T-cell (primary cell): ENCODE results near the gene WWC2. TPM values are rescaled to one million over a fixed set of nuclear protein-coding genes. Genes with fewer than 3 reads are reported as not detected.

Experiments
- ATAC-seq, 4 experiments: fragments of 200-7000 bp in 3 of 4; fragments of 150-1000 bp in 1 of 4; cut with Tn5 transposase; replicated peaks in 1 of 4; 1 replicate in 3 of 4; 2 replicates in 1 of 4; pipeline ENCODE4 v1.10.0; 2021; ENCODE audit warnings: moderate library complexity in 3 of 4, mild to moderate bottlenecking in 2 of 4, moderate number of reproducible peaks in 1 of 4
- CTCF ChIA-PET, 2 donors: fragments of 300-600 bp; sonication (Branson Sonifier 250); formaldehyde crosslinking; loops; one replicate each; lab custom pipeline; 2022; ENCODE audit warnings: antibody characterized with exemption in 2 of 2; lab: Charles Lee
- POLR2A ChIA-PET, 2 donors: fragments of 300-600 bp; sonication (Branson Sonifier 250); formaldehyde crosslinking; loops; one replicate each; lab custom pipeline; 2022; ENCODE audit warnings: antibody characterized with exemption in 2 of 2; lab: Charles Lee
- DNase-seq, 35 experiments: peaks; one replicate each; pipeline versions ENCODE4 v3.0.0 to v3.0.0-alpha.2; 2013 to 2023
- H3K27ac ChIP-seq: one replicate; pipeline ENCODE4 v1.5.1; 2013; ENCODE audit warnings: low read length
- H3K27me3 ChIP-seq, 2 experiments: replicated peaks in 1 of 2; 1 replicate in 1 of 2; 2 replicates in 1 of 2; pipeline versions ENCODE4 v1.6.1 to v1.7.0; 2013; ENCODE audit warnings: low read length in 1 of 2, mixed read lengths in 1 of 2; ENCODE audit not compliant: control insufficient read depth in 2 of 2, insufficient read depth in 2 of 2; ENCODE audit errors: extremely low read depth in 1 of 2
- H3K36me3 ChIP-seq, 2 donors: 1 replicate in 1 of 2; 2 replicates in 1 of 2; pipeline versions ENCODE4 v1.6.1 to v1.7.0; 2013; ENCODE audit warnings: low read length in 1 of 2; ENCODE audit not compliant: control insufficient read depth in 2 of 2, insufficient read depth in 1 of 2; ENCODE audit errors: extremely low read depth in 1 of 2
- H3K4me1 ChIP-seq, 2 experiments: 1 replicate in 1 of 2; 2 replicates in 1 of 2; pipeline versions ENCODE4 v1.6.1 to v1.7.0; 2013; ENCODE audit warnings: low read length in 2 of 2, mixed read lengths in 1 of 2; ENCODE audit not compliant: insufficient read depth in 2 of 2, control insufficient read depth in 1 of 2; ENCODE audit errors: extremely low read depth in 1 of 2
- H3K4me3 ChIP-seq, 2 donors: 1 replicate in 1 of 2; 2 replicates in 1 of 2; pipeline versions ENCODE4 v1.5.1 to v1.7.0; 2013; ENCODE audit warnings: mild to moderate bottlenecking in 2 of 2, low read length in 1 of 2, moderate library complexity in 1 of 2; ENCODE audit not compliant: control insufficient read depth in 1 of 2; ENCODE audit errors: extremely low read depth in 1 of 2
- H3K9me3 ChIP-seq: 2 replicates; pipeline ENCODE4 v1.7.0; 2013
- H3K27ac Mint-ChIP-seq, 2 donors: one replicate each; pipeline ENCODE4 v1.8.0; 2020 to 2021; ENCODE audit warnings: mild to moderate bottlenecking in 2 of 2, mixed read lengths in 2 of 2
- H3K27me3 Mint-ChIP-seq, 2 donors: one replicate each; pipeline ENCODE4 v1.8.0; 2021 to 2022; ENCODE audit warnings: mixed read lengths in 2 of 2
- H3K36me3 Mint-ChIP-seq: one replicate; pipeline ENCODE4 v1.8.0; 2021; ENCODE audit warnings: mixed read lengths
- H3K4me1 Mint-ChIP-seq, 3 donors: one replicate each; pipeline ENCODE4 v1.8.0; 2020 to 2022; ENCODE audit warnings: mixed read lengths in 3 of 3, mild to moderate bottlenecking in 1 of 3
- H3K4me3 Mint-ChIP-seq, 3 donors: one replicate each; pipeline ENCODE4 v1.8.0; 2020 to 2022; ENCODE audit warnings: mild to moderate bottlenecking in 3 of 3, mixed read lengths in 3 of 3, moderate library complexity in 3 of 3
- H3K9me3 Mint-ChIP-seq, 3 donors: one replicate each; pipeline ENCODE4 v1.8.0; 2020 to 2022; ENCODE audit warnings: mixed read lengths in 3 of 3
- WGBS: methylation state at CpG from one replicate; pipeline ENCODE4 v1.1.5; 2013; ENCODE audit warnings: missing lambda C conversion rate; ENCODE audit not compliant: insufficient coverage; 5-methylcytosine and 5-hydroxymethylcytosine counted together
- total RNA-seq, 35 experiments: library from RNA in 6 of 35; stranded (reverse) in 6 of 35; fragments of 120-200 nt in 1 of 35; gene quantifications; one replicate each; pipeline versions ENCODE4 v1.2.1 to v1.2.4 and lab custom pipeline; 2013 to 2026

The WWC2 gene
- total RNA-seq, 5 donors from 2014 or later (not counting 1 experiment from before 2014, with no cell fraction given): 5.0 to 9.1 (median 7.3) TPM

GRCh38 chr4:183204793-183205192, 105.7 kb downstream of the WWC2 start:
- H3K9me3 Mint-ChIP-seq: no peaks in the 10 kb centered on the region
- Histone ChIP-seq H3K9me3 (no peaks in the 10 kb centered on the region), H3K4me3 (no peak overlapping the region), H3K27me3 (no peaks in the 10 kb centered on the region), H3K36me3 (peaks cover 0 to 2% of the 10 kb centered on the region in 2 donors), H3K27ac (no peak overlapping the region), H3K4me1 (no peaks in the 10 kb centered on the region)
- no CpG with 5 or more reads among the region's 2 CpGs for WGBS
- peaks cover 7% of the 10 kb centered on the region for H3K36me3 Mint-ChIP-seq
- no peaks in the 10 kb centered on the region for H3K27me3 Mint-ChIP-seq
- CTCF ChIA-PET: no interaction called here
- H3K27ac Mint-ChIP-seq: no peak overlapping the region
- POLR2A ChIA-PET: no interaction called here
- DNase-seq (no peak), ATAC-seq (no peak)
- no peaks in the 10 kb centered on the region for H3K4me1 Mint-ChIP-seq
- H3K4me3 Mint-ChIP-seq: no peak overlapping the region

GRCh38 chr4:183205193-183205592, 106.1 kb downstream of the WWC2 start:
- no peak for ATAC-seq
- POLR2A ChIA-PET: no interaction called here

GRCh38 chr4:183205709-183206108, 106.7 kb downstream of the WWC2 start:
- ATAC-seq (no peak), DNase-seq (no peak)
- Mint-ChIP-seq H3K27me3 (no peaks in the 10 kb centered on the region), H3K9me3 (no peaks in the 10 kb centered on the region), H3K36me3 (peaks cover 8% of the 10 kb centered on the region), H3K4me3 (no peak overlapping the region), H3K4me1 (no peaks in the 10 kb centered on the region), H3K27ac (no peak overlapping the region)
- Histone ChIP-seq H3K36me3 (peaks cover 0 to 2% of the 10 kb centered on the region in 2 donors), H3K9me3 (no peaks in the 10 kb centered on the region), H3K27me3 (no peaks in the 10 kb centered on the region), H3K4me3 (no peak overlapping the region), H3K4me1 (no peaks in the 10 kb centered on the region), H3K27ac (no peak overlapping the region)
- POLR2A ChIA-PET: no interaction called here
- CTCF ChIA-PET: no interaction called here
- WGBS: 86% methylated on average over 4 of the region's 4 CpGs

More at GRCh38 chr4:183205193-183205592, 106.1 kb downstream of the WWC2 start:
- CTCF ChIA-PET: no interaction called here
- WGBS: no CpG with 5 or more reads among the region's 2 CpGs
- no peak overlapping the region for H3K4me3 ChIP-seq
- Mint-ChIP-seq H3K36me3 (peaks cover 8% of the 10 kb centered on the region), H3K4me1 (no peaks in the 10 kb centered on the region), H3K9me3 (no peaks in the 10 kb centered on the region), H3K27ac (no peak overlapping the region), H3K4me3 (no peak overlapping the region), H3K27me3 (no peaks in the 10 kb centered on the region)
- DNase-seq: no peak
- H3K36me3 ChIP-seq: peaks cover 0 to 2% of the 10 kb centered on the region in 2 donors
- H3K27ac ChIP-seq: no peak overlapping the region
- no peaks in the 10 kb centered on the region for H3K4me1 ChIP-seq
- H3K9me3 ChIP-seq: no peaks in the 10 kb centered on the region
- H3K27me3 ChIP-seq: no peaks in the 10 kb centered on the region

- ATAC-seq (no peak), DNase-seq (no peak)
- no peaks in the 10 kb centered on the region for H3K4me1 Mint-ChIP-seq
- ChIA-PET CTCF (no interaction called here), POLR2A (interaction anchor here in 1 of 2 donors (0.7 kb wide), 1 partner anchor 11 kb away, joined by 3 read pairs; no protein-coding TSS in a partner anchor)
- no peak overlapping the region for H3K27ac ChIP-seq
- peaks cover 0 to 2% of the 10 kb centered on the region in 2 donors for H3K36me3 ChIP-seq
- no peaks in the 10 kb centered on the region for H3K9me3 ChIP-seq
- H3K9me3 Mint-ChIP-seq: no peaks in the 10 kb centered on the region
- WGBS: 80% methylated on average over 7 of the region's 8 CpGs
- H3K27ac Mint-ChIP-seq: no peak overlapping the region
- no peaks in the 10 kb centered on the region for H3K27me3 ChIP-seq
- no peak overlapping the region for H3K4me3 Mint-ChIP-seq
- H3K4me1 ChIP-seq: no peaks in the 10 kb centered on the region
- no peak overlapping the region for H3K4me3 ChIP-seq
- H3K27me3 Mint-ChIP-seq: peaks cover 0 to 3% of the 10 kb centered on the region in 2 donors
- H3K36me3 Mint-ChIP-seq: peaks cover 8% of the 10 kb centered on the region
Observed at GRCh38 chr4:183211533-183211932, 112.5 kb downstream of the WWC2 start.

GRCh38 chr4:183213996-183214395, 114.9 kb downstream of the WWC2 start:
- CTCF ChIA-PET: interaction anchor here in 1 of 2 donors (0.6 kb wide), 1 partner anchor 1560 kb away, joined by 5 read pairs; no protein-coding TSS in a partner anchor
- Histone ChIP-seq H3K27ac (no peak overlapping the region), H3K4me1 (no peaks in the 10 kb centered on the region), H3K9me3 (no peaks in the 10 kb centered on the region), H3K4me3 (no peak overlapping the region), H3K27me3 (no peaks in the 10 kb centered on the region), H3K36me3 (peaks cover 0 to 2% of the 10 kb centered on the region in 2 donors)
- no peak for ATAC-seq
- Mint-ChIP-seq H3K36me3 (peaks cover 8% of the 10 kb centered on the region), H3K9me3 (no peaks in the 10 kb centered on the region), H3K4me1 (no peaks in the 10 kb centered on the region), H3K27me3 (peaks cover 0 to 3% of the 10 kb centered on the region in 2 donors), H3K4me3 (no peak overlapping the region), H3K27ac (no peak overlapping the region)
- no peak for DNase-seq
- POLR2A ChIA-PET: no interaction called here
- no CpG with 5 or more reads among the region's 2 CpGs for whole genome bisulfite sequencing

GRCh38 chr4:183214912-183215488, 115.9 kb downstream of the WWC2 start:
- Mint-ChIP-seq H3K4me3 (no peak overlapping the region), H3K27ac (no peak overlapping the region), H3K27me3 (peaks cover 0 to 3% of the 10 kb centered on the region in 2 donors), H3K9me3 (no peaks in the 10 kb centered on the region), H3K4me1 (no peaks in the 10 kb centered on the region), H3K36me3 (peaks cover 3% of the 10 kb centered on the region)
- ATAC-seq (no peak), DNase-seq (no peak)
- H3K4me1 ChIP-seq: no peaks in the 10 kb centered on the region
- ChIA-PET CTCF (no interaction called here), POLR2A (interaction anchor here in 1 of 2 donors (0.7 kb wide), 1 partner anchor 99 kb away, joined by 3 read pairs; no protein-coding TSS in a partner anchor)
- H3K27me3 ChIP-seq: no peaks in the 10 kb centered on the region
- no peak overlapping the region for H3K4me3 ChIP-seq
- no peaks in the 10 kb centered on the region for H3K36me3 ChIP-seq
- no peak overlapping the region for H3K27ac ChIP-seq
- no peaks in the 10 kb centered on the region for H3K9me3 ChIP-seq
- 100% methylated on average over 1 of the region's 4 CpGs for WGBS
